Activated CD4-positive, alpha-beta T cell treated with anti-CD3 and anti-CD28 coated beads, Interleukin-2, amount 50 U/mL, for 16 hours (primary cell): ENCODE data around the gene SLC12A8.

ENCODE experiments used
- DNase-seq: peaks from one replicate; pipeline ENCODE4 v3.0.0-alpha.2; 2020

Gene SLC12A8

GRCh38 chr3:125069968-125070745, 142.4 kb downstream of the SLC12A8 start:
- DNase-seq: no peak

GRCh38 chr3:125069452-125069851, 143.1 kb downstream of the SLC12A8 start:
- DNase-seq: no peak

- no peak for DNase-seq
Measured at GRCh38 chr3:125068265-125068664, 144.3 kb downstream of the SLC12A8 start.

- no peak for DNase-seq
Measured at GRCh38 chr3:125067225-125067624, 145.3 kb downstream of the SLC12A8 start.

GRCh38 chr3:125062904-125063618, 149.5 kb downstream of the SLC12A8 start:
- DNase-seq: no peak

- DNase-seq: no peak
Measured at GRCh38 chr3:125061646-125062045, 150.9 kb downstream of the SLC12A8 start.

- DNase-seq: no peak
Measured at GRCh38 chr3:125061170-125061569, 151.4 kb downstream of the SLC12A8 start.

- no peak for DNase-seq
Measured at GRCh38 chr3:125059488-125060245, 152.9 kb downstream of the SLC12A8 start.

GRCh38 chr3:125058959-125059358, 153.6 kb downstream of the SLC12A8 start:
- no peak for DNase-seq

- DNase-seq: no peak
Measured at GRCh38 chr3:125058529-125058928, 154.0 kb downstream of the SLC12A8 start.

GRCh38 chr3:125057186-125057850, 155.2 kb downstream of the SLC12A8 start:
- no peak for DNase-seq

- DNase-seq: peak; percentile 69
Measured at GRCh38 chr3:125055913-125056745, 156.4 kb downstream of the SLC12A8 start, which contains the start of gene HEG1. HEG1 (minus strand) TSS chr3:125055997; CDS start chr3:125055890, 107 bp downstream.

GRCh38 chr3:125055331-125055912, 157.1 kb downstream of the SLC12A8 start:
- no peak for DNase-seq

- peak; percentile 37 for DNase-seq
Measured at GRCh38 chr3:125054449-125055329, 157.9 kb downstream of the SLC12A8 start.

- no peak for DNase-seq
Measured at GRCh38 chr3:125054062-125054448, 158.5 kb downstream of the SLC12A8 start.

GRCh38 chr3:125053304-125053699, 159.2 kb downstream of the SLC12A8 start:
- no peak for DNase-seq

GRCh38 chr3:125052624-125053303, 159.8 kb downstream of the SLC12A8 start:
- no peak for DNase-seq

GRCh38 chr3:125051715-125052581, 160.6 kb downstream of the SLC12A8 start:
- peak; percentile 40 for DNase-seq

- DNase-seq: no peak
Measured at GRCh38 chr3:125051205-125051604, 161.3 kb downstream of the SLC12A8 start.
